Measurements from ENCODE around the gene SLC17A1. TPM values are rescaled to one million over a fixed set of nuclear protein-coding genes. Genes with fewer than 3 reads are reported as not detected.
A peak's percentile ranks its signal among the peaks of the same experiment; 100 is the strongest.
"Not testable (repeated sequence)": the region's sequence is repeated elsewhere in the genome, so short reads cannot be mapped to it uniquely, and the experiment has no call there.

SLC17A1 gene
- total RNA-seq, 1 donor from 2014 or later: not detected

DNA sequence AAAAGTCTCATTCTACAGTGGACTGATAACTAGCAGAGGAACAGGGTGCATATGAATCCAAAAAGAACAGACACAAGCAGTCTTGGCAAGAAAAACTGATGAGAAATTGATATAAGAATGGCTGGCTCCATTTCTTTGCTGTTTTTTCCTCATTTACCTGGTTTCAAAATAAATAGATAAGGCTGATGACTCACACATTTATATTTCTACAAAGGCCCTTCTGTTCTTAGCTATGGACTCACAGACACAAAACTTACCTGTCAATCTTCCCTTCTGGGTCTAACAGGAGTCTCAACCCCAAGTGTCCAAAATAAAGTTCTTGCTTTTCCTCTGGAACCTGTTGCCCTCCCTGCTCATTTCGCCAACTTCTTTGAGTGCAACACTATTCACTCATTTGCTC, 76.4 kb downstream of the SLC17A1 start:
- H3K36me3 ChIP-seq (ENCODE audit: control insufficient read depth, insufficient read depth, low read length): no peaks in the 10 kb centered on the region
- DNase-seq (ENCODE audit: low read depth) (no peak), FAIRE-seq (no peak)
- TF ChIP-seq CTCF (IDR thresholded peaks at IDR 0.05; ENCODE audit: insufficient read depth, low read length, severe bottlenecking): no peak
- H3K27me3 ChIP-seq (ENCODE audit: control insufficient read depth, insufficient read depth, low read length): peaks cover 5% of the 10 kb centered on the region
- no peak overlapping the region for H3K4me3 ChIP-seq (ENCODE audit: low read depth, low read length)

GRCh38 chr6:25754535-25754934, 77.3 kb downstream of the SLC17A1 start, which contains the start of gene SLC17A4:
Gene SLC17A4 (plus strand): TSS chr6:25754742. CDS start chr6:25761963, 7,221 bp downstream.
- FAIRE-seq (no peak), DNase-seq (ENCODE audit: low read depth) (no peak)
- Histone ChIP-seq H3K27me3 (ENCODE audit: control insufficient read depth, insufficient read depth, low read length) (peaks cover 5% of the 10 kb centered on the region), H3K4me3 (ENCODE audit: low read depth, low read length) (no peak within 1 kb of the TSS), H3K36me3 (ENCODE audit: control insufficient read depth, insufficient read depth, low read length) (no peaks in the 10 kb centered on the region)
- TF ChIP-seq CTCF (IDR thresholded peaks at IDR 0.05; ENCODE audit: insufficient read depth, low read length, severe bottlenecking): no peak

- H3K4me3 ChIP-seq (ENCODE audit: low read depth, low read length): no peak overlapping the region
- peaks cover 5% of the 10 kb centered on the region for H3K27me3 ChIP-seq (ENCODE audit: control insufficient read depth, insufficient read depth, low read length)
- TF ChIP-seq CTCF (IDR thresholded peaks at IDR 0.05; ENCODE audit: insufficient read depth, low read length, severe bottlenecking): no peak
- DNase-seq (ENCODE audit: low read depth) (no peak), FAIRE-seq (no peak)
- no peaks in the 10 kb centered on the region for H3K36me3 ChIP-seq (ENCODE audit: control insufficient read depth, insufficient read depth, low read length)
These were observed 78.8 kb downstream of the SLC17A1 start for GRCh38 chr6:25753079-25753478.

GRCh38 chr6:25750906-25751305, 80.9 kb downstream of the SLC17A1 start:
- H3K4me3 ChIP-seq (ENCODE audit: low read depth, low read length): no peak overlapping the region
- no peak for TF ChIP-seq CTCF (IDR thresholded peaks at IDR 0.05; ENCODE audit: insufficient read depth, low read length, severe bottlenecking)
- peak; percentile 7 for FAIRE-seq
- DNase-seq (ENCODE audit: low read depth): no peak
- no peaks in the 10 kb centered on the region for H3K36me3 ChIP-seq (ENCODE audit: control insufficient read depth, insufficient read depth, low read length)
- no peaks in the 10 kb centered on the region for H3K27me3 ChIP-seq (ENCODE audit: control insufficient read depth, insufficient read depth, low read length)

- Histone ChIP-seq H3K27me3 (ENCODE audit: control insufficient read depth, insufficient read depth, low read length) (no peaks in the 10 kb centered on the region), H3K36me3 (ENCODE audit: control insufficient read depth, insufficient read depth, low read length) (no peaks in the 10 kb centered on the region), H3K4me3 (ENCODE audit: low read depth, low read length) (no peak overlapping the region)
- DNase-seq (ENCODE audit: low read depth) (no peak), FAIRE-seq (no peak)
- TF ChIP-seq CTCF (IDR thresholded peaks at IDR 0.05; ENCODE audit: insufficient read depth, low read length, severe bottlenecking): no peak
These were observed 82.0 kb downstream of the SLC17A1 start for GRCh38 chr6:25749837-25750236.

DNA sequence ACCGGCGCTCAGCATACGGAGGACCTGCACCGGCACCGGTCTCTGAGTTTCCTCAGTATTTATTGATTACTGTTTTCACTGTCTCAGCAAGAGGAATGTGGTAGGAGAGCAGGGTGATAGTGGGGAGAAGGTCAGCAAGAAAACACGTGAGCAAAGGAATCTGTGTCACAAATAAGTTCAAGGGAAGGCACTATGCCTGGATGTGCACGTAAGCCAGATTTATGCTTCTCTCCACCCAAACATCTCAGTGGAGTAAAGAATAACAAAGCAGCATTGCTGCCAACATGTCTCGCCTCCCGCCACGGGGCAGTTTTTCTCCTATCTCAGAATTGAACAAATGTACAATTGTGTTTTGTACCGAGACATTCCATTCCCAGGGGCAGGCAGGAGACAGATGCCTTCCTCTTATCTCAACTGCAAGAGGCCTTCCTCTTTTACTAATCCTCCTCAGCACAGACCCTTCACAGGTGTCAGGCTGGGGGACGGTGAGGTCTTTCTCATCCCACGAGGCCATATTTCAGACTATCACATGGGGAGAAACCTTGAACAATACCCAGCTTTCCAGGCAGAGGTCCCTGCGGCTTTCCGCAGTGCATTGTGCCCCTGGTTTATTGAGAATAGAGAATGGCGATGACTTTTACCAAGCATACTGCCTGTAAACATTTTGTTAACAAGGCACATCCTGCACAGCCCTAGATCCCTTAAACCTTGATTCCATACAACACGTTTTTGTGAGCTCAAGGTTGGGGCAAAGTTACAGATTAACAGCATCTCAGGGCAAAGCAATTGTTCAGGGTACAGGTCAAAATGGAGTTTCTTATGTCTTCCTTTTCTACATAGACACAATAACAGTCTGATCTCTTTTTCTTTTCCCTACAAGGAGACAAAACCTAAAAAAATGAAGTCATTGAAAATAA, 83.0 kb downstream of the SLC17A1 start:
- not testable (repeated sequence) for DNase-seq (ENCODE audit: low read depth); H3K36me3 ChIP-seq (ENCODE audit: control insufficient read depth, insufficient read depth, low read length); H3K4me3 ChIP-seq (ENCODE audit: low read depth, low read length); FAIRE-seq; H3K27me3 ChIP-seq (ENCODE audit: control insufficient read depth, insufficient read depth, low read length)

Measured in bronchial epithelial cell (primary cell).